HG02610 (cell line): ENCODE data around the gene SMAGP.

Experiments used
- ATAC-seq: cut with Tn5 transposase; IDR thresholded peaks from one replicate; pipeline ENCODE4 v1.9.1; 2021; ENCODE audit warnings: mild to moderate bottlenecking, moderate library complexity; ENCODE audit not compliant: unreplicated experiment

SMAGP gene

GRCh38 chr12:51198568-51199365, 71.4 kb downstream of the SMAGP start:
- no peak for ATAC-seq

- no peak for ATAC-seq
These were observed 72.3 kb downstream of the SMAGP start for GRCh38 chr12:51197736-51198567.

GRCh38 chr12:51196547-51196946, 73.7 kb downstream of the SMAGP start:
- ATAC-seq: no peak

- ATAC-seq: no peak
These were observed 74.4 kb downstream of the SMAGP start for GRCh38 chr12:51195841-51196240.
